Activated naive CD8-positive, alpha-beta T cell treated with anti-CD3 and anti-CD28 coated beads for 36 hours (primary cell): ENCODE data around the gene NEO1. TPM values are rescaled to one million over a fixed set of nuclear protein-coding genes. Genes with fewer than 3 reads are reported as not detected.
A peak's percentile ranks its signal among the peaks of the same experiment; 100 is the strongest.

ENCODE experiments used
- DNase-seq: peaks from one replicate; pipeline ENCODE4 v3.0.0; 2021
- H3K27ac Mint-ChIP-seq: one replicate; pipeline ENCODE4 v1.8.0; 2022; ENCODE audit warnings: mild to moderate bottlenecking, moderate library complexity, mixed read lengths
- H3K27me3 Mint-ChIP-seq: one replicate; pipeline ENCODE4 v1.8.0; 2022; ENCODE audit warnings: mild to moderate bottlenecking, mixed read lengths
- H3K36me3 Mint-ChIP-seq: one replicate; pipeline ENCODE4 v1.8.0; 2021; ENCODE audit warnings: mild to moderate bottlenecking, mixed read lengths
- H3K4me1 Mint-ChIP-seq: one replicate; pipeline ENCODE4 v1.8.0; 2021; ENCODE audit warnings: mixed read lengths
- H3K4me3 Mint-ChIP-seq: one replicate; pipeline ENCODE4 v1.8.0; 2022; ENCODE audit warnings: mild to moderate bottlenecking, moderate library complexity, mixed read lengths
- H3K9me3 Mint-ChIP-seq: one replicate; pipeline ENCODE4 v1.8.0; 2022; ENCODE audit warnings: mixed read lengths
- total RNA-seq, 2 experiments: library from RNA; stranded (reverse); gene quantifications; one replicate each; pipeline ENCODE4 v1.2.3, GENCODE V29; 2021

NEO1 gene
- total RNA-seq, 2 experiments from 2014 or later = 4.1 to 4.7 TPM

DNA sequence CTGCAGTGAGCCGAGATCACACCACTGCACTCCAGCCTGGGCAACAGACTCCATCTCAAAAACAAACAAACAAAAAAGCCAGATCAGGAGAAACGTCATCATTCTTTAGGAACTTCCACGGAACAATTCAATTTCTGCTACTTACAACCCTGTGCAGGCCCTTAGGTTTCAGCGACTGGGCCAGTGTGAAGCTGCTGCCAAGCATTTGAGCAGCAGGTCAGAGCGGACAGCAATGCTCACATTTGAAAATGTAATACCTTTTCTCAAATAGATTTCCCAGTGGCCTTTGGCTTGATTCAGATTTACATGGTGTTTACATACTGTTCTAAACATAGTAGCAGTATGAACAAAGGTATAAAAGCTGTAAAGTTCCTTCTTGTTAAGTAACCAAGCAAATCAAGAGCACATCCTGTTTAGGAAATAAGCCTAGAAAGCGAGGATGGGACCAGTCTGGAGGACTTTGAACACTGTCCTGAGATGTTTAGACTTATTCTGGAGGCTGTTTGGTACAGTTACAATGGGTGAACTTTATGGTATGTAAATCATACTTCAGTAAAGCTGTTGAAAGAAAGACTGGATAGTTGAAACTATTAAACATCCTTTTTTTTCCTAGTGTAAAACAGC is 175.3 kb downstream of the NEO1 start:
- Mint-ChIP-seq H3K27ac (no peak overlapping the region), H3K9me3 (peaks cover 2% of the 10 kb centered on the region)
- no peak for DNase-seq

DNA sequence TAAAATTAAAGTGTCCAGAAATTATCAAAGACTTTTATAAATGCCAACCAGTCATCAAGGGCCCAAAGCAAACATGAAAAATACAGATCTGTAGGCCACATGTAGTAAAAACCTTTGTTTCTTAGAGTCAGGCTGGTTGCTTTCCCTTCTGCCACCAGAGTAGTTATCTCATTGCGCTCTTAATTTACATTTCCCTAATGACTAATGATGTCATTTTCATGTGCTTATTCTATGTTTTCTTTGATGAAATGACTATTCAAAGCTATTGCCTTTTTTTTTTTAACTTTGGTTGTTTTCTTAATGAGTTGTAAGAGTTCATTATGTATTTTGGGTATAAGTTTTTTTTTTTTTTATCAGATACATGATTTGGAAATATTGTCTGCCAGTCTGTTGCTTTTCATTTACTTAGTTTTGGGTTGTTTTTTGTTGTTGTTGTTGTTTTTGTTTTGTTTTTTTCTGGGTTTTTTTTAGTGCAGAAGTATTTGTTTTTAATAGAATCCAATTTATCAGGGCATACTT is 175.9 kb downstream of the NEO1 start:
- DNase-seq = no peak
- H3K36me3 Mint-ChIP-seq = peaks cover 7% of the 10 kb centered on the region
- no peak overlapping the region for H3K27ac Mint-ChIP-seq
- H3K4me3 Mint-ChIP-seq = no peak overlapping the region
- H3K27me3 Mint-ChIP-seq = no peaks in the 10 kb centered on the region
- H3K9me3 Mint-ChIP-seq = no peaks in the 10 kb centered on the region
- H3K4me1 Mint-ChIP-seq = no peaks in the 10 kb centered on the region

More for the DNA sequence above, 175.3 kb downstream of the NEO1 start:
- Mint-ChIP-seq H3K4me3 (no peak overlapping the region), H3K36me3 (peaks cover 9% of the 10 kb centered on the region), H3K27me3 (no peaks in the 10 kb centered on the region), H3K4me1 (peaks cover 2% of the 10 kb centered on the region)

DNA sequence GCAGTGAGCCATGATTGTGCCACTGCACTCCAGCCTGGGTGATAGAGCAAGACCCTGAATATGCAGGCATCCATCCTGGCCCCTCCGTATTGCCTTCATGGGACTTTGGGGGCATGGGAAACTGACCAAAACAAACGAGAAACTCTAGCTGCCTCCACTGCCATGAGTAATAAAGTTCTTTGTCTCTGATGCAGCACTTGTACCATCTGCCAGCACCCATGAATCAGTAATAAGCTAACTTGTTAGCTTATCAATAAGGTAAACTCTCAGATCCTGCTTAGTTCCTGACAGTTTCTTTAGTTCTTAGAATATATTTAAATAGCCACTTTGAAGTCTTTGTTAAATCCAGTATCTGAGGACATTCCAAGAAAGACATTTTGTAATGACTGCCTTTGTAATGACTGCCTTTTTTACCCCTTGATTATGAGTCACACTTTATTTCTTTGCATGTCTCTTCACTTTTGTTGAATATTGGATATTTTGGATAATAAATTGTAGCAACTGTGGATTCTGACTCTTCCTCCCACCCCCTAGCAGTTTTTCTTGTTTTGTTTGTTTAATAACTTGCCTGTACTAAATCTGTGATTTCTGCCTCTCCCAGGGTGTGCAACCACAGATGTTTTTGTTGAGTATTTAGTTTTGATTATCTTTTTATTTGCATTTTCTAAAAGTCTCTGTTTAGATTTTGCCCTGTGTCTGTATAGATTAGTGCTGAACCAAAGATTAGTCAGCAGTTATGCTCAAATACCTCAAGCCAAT is 179.6 kb downstream of the NEO1 start:
- no peak overlapping the region for H3K4me3 Mint-ChIP-seq
- H3K4me1 Mint-ChIP-seq = no peaks in the 10 kb centered on the region
- no peaks in the 10 kb centered on the region for H3K9me3 Mint-ChIP-seq

DNA sequence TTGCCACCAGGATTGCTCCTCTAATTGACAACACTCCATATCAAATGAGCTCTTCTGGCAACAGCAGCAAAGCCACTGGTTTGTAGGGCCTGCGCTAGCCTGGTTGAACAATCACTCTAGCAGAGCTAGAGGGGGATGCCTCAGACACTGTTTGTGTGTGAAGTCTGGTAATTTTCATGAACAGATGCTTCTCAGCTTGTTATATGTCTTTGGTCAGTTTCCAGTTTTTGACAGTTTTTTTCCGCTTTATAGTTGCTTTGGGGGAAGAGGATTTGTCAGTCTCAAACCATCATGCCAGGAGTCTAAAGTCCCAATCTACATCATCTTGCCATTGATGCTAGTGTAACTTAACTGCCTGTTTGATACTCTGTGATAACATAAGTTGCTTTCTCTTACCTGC is 180.5 kb downstream of the NEO1 start:
- H3K27ac Mint-ChIP-seq = no peak overlapping the region
- no peaks in the 10 kb centered on the region for H3K9me3 Mint-ChIP-seq
- H3K4me3 Mint-ChIP-seq = no peak overlapping the region
- DNase-seq = no peak
- H3K36me3 Mint-ChIP-seq = peaks cover 5% of the 10 kb centered on the region
- no peaks in the 10 kb centered on the region for H3K27me3 Mint-ChIP-seq
- no peaks in the 10 kb centered on the region for H3K4me1 Mint-ChIP-seq

More for the DNA sequence above, 179.6 kb downstream of the NEO1 start:
- Mint-ChIP-seq H3K27me3 (no peaks in the 10 kb centered on the region), H3K36me3 (peaks cover 5% of the 10 kb centered on the region), H3K27ac (no peak overlapping the region)
- DNase-seq = no peak

DNA sequence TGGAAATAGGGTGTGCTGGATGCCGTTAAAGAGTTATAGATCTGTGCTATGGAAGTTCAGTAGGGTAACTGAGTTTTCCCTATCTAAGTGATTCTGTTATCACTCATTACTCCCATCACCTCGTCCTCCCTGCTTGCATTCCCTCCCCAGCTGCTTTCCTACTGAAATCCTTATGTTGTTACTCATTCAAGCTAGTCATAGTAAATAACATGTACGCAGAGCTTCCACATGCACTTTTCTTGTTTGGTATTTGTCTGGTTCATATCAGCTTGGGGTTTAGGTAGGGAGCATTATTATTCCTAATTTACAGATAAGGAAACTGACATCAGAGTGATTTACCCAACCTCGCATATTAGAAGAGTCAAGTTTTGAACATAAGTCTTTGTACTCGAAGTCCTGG is 181.4 kb downstream of the NEO1 start:
- Mint-ChIP-seq H3K36me3 (peaks cover 3% of the 10 kb centered on the region), H3K4me3 (no peak overlapping the region), H3K9me3 (no peaks in the 10 kb centered on the region), H3K4me1 (no peaks in the 10 kb centered on the region), H3K27ac (no peak overlapping the region), H3K27me3 (no peaks in the 10 kb centered on the region)
- DNase-seq = no peak

DNA sequence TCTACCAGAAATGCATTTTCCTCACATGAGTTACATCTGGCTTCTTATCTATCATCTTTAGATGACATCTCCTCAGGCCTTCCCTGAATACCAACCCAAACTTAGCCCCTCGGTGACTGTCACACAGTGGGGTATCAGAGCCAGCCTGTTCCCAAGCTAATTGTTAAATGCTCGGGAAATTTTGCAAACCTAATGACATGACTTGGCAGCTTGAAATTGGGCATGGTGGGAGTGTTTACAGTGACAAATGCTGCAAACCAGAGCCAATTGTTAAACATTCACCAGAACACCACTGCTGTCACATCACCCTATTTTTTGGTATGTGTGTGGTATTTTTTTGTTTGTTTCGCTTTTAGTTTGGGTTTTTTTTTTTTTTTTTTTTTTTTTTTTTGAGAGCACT is 185.6 kb downstream of the NEO1 start:
- H3K4me3 Mint-ChIP-seq = no peak overlapping the region
- no peaks in the 10 kb centered on the region for H3K9me3 Mint-ChIP-seq
- H3K4me1 Mint-ChIP-seq = no peaks in the 10 kb centered on the region
- no peaks in the 10 kb centered on the region for H3K27me3 Mint-ChIP-seq
- no peak for DNase-seq
- no peaks in the 10 kb centered on the region for H3K36me3 Mint-ChIP-seq
- no peak overlapping the region for H3K27ac Mint-ChIP-seq

DNA sequence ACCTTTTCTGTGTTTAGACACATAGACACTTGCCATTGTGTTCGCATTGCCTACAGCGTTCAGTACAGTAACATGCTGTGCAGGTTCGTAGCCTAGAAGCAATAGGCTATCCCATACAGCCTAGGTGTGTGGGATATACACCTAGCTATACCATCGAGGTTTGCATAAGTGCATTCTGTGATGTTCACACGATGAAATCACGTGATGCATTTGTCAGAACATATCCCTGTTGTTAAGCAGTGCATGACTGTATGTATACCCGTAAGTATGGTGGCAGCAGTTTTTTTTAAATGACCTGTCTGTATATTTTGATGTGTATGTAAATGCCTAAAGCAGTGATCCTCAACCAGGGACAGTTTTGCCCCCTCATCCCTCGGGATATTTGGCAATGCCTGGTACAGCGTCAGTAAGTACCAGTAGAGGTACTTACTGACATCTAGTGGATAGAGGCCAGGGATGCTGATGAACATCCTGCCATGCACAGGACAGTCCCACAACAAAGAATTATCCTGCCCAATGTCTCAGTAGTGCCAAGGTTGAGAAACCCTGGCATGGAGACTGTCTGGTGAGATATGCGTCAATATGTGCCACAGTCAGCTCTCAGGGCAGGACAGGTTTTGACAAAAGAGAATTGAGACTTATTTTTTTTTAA is 187.4 kb downstream of the NEO1 start:
- no peak for DNase-seq
- peaks cover 4% of the 10 kb centered on the region for H3K27me3 Mint-ChIP-seq
- no peaks in the 10 kb centered on the region for H3K36me3 Mint-ChIP-seq
- H3K4me3 Mint-ChIP-seq = no peak overlapping the region
- H3K27ac Mint-ChIP-seq = no peak overlapping the region
- no peaks in the 10 kb centered on the region for H3K4me1 Mint-ChIP-seq
- H3K9me3 Mint-ChIP-seq = no peaks in the 10 kb centered on the region

DNA sequence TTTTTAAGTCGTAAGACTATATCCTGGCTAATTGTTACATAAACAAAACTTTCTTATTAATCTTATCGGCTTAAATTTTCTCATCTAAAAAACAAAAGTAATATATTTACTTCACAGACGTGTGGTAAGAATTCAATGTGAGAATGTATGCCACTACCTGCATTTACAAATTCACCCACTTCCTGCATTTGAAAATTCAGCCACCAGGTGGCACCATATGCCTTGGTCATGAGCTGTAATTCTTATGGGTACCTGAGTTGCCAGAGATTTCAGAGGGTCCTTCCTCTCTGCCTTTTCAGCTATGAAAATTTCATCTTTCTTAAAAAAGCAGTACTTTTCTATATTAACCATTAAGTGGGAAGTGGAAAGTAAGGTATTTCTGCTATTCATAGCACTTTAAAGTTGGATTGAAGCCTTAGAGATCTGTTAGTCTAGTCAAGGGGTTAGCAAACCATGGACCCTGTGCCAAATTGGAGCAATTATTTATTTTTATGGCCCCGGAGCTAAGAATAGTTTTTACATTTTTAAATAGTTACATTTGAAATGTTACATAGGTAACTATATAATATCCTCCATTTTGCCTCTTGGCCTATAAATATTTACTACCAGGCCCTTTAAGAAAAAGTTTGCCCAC is 188.7 kb downstream of the NEO1 start:
- H3K4me1 Mint-ChIP-seq = no peaks in the 10 kb centered on the region
- DNase-seq = peak; percentile 62
- H3K4me3 Mint-ChIP-seq = no peak overlapping the region
- peaks cover 4% of the 10 kb centered on the region for H3K27me3 Mint-ChIP-seq
- H3K27ac Mint-ChIP-seq = no peak overlapping the region
- H3K9me3 Mint-ChIP-seq = no peaks in the 10 kb centered on the region
- no peaks in the 10 kb centered on the region for H3K36me3 Mint-ChIP-seq

DNA sequence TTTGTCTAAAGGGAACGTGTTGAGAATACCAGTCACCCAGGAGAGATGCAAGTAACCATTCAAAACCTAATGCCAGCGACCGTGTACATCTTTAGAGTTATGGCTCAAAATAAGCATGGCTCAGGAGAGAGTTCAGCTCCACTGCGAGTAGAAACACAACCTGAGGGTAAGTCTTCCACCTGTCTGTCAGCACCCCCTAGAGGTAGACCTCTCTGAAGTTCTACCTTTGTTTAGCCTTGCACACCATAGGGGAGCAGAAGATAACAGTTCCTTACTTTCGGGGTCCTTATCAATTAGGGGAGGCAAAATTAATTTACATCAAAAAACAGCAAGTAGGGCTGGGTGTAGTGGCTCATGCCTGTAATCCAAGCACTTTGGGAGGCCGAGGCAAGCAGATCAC is 192.1 kb downstream of the NEO1 start:
- Mint-ChIP-seq H3K9me3 (no peaks in the 10 kb centered on the region), H3K4me1 (peaks cover 3% of the 10 kb centered on the region), H3K27ac (no peak overlapping the region), H3K36me3 (no peaks in the 10 kb centered on the region), H3K27me3 (peaks cover 4% of the 10 kb centered on the region), H3K4me3 (no peak overlapping the region)
- no peak for DNase-seq

DNA sequence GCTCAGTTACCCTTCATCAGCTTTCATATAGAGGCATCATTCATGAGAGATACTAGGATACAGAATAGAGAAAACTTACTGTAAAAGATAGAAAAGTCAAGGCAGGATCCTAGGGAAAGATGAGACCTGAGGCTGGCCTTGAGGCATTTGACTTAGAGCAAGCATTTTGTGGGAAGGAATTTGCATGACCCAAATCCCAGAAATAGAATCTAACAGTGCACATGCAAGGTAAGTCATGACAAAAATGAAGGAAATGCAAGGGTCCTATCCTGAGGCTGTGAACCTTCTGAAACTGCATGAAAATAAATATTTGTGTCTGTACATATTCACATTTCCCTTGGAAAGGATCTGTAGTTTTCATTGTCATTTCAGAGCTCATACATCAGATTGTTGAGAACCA is 194.2 kb downstream of the NEO1 start:
- Mint-ChIP-seq H3K36me3 (no peaks in the 10 kb centered on the region), H3K27me3 (peaks cover 4% of the 10 kb centered on the region), H3K9me3 (no peaks in the 10 kb centered on the region), H3K27ac (no peak overlapping the region), H3K4me1 (peaks cover 3% of the 10 kb centered on the region), H3K4me3 (no peak overlapping the region)
- no peak for DNase-seq

DNA sequence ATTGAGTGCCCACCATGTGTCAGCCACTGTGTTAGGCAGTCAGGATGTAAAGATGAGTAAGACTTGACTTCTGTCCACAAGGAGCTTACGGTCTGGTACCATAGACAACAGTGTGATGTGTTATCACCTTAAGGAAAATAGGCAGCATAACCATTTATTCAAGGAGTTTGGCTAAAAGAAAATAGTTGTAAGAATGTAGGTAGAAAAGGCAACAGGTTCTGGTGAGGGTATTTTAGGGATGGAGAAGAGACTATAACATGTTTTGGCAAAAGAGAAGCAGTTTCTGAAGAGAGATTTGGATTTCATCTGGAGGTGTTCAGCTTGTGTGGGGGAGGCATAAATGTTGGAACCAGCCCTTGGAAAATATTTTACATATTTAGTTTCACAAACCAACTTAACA is 194.6 kb downstream of the NEO1 start:
- DNase-seq = no peak
- peaks cover 4% of the 10 kb centered on the region for H3K27me3 Mint-ChIP-seq
- H3K36me3 Mint-ChIP-seq = no peaks in the 10 kb centered on the region
- no peaks in the 10 kb centered on the region for H3K9me3 Mint-ChIP-seq
- H3K4me1 Mint-ChIP-seq = peaks cover 3% of the 10 kb centered on the region
- H3K27ac Mint-ChIP-seq = no peak overlapping the region
- no peak overlapping the region for H3K4me3 Mint-ChIP-seq

DNA sequence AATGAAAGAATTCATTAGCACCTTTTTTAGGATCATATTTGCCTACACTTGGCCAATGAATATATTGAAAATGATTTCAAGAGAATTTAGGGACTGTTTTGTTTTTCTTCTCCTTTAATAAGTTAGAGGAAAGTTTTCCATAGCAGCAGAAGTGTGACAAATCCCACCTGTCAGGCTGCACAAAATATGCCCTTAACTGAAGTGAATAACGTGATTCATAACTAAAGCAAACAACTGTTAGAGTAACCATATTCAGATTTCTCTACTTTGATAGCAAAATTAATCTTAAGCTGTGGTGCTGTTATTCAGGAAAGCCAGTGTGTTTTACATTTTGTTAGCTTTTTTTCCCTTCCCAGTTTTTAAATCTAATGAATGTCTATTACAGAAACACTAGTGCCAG is 195.1 kb downstream of the NEO1 start:
- no peaks in the 10 kb centered on the region for H3K36me3 Mint-ChIP-seq

DNA sequence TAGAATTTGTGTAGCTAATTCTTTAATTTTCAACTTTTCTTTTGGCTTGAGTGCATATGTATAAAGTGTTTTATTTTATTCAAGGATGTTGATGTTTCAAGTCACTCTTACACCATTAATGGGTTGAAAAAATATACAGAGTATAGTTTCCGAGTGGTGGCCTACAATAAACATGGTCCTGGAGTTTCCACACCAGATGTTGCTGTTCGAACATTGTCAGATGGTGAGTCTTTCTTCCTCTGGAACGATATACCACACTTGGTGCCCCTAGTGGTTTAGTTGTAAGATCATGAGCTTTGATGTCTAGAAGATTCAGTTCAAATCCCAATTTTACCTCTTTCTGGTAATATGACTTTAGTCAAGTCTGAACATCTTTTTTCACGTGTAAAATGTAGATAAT is 197.2 kb downstream of the NEO1 start:
- Mint-ChIP-seq H3K4me3 (no peak overlapping the region), H3K27me3 (no peaks in the 10 kb centered on the region), H3K27ac (no peak overlapping the region), H3K36me3 (no peaks in the 10 kb centered on the region), H3K4me1 (peaks cover 3% of the 10 kb centered on the region), H3K9me3 (no peaks in the 10 kb centered on the region)
- no peak for DNase-seq

More for the DNA sequence above, 195.1 kb downstream of the NEO1 start:
- DNase-seq = no peak
- Mint-ChIP-seq H3K9me3 (no peaks in the 10 kb centered on the region), H3K4me3 (no peak overlapping the region), H3K27me3 (peaks cover 4% of the 10 kb centered on the region), H3K27ac (no peak overlapping the region), H3K4me1 (peaks cover 3% of the 10 kb centered on the region)

DNA sequence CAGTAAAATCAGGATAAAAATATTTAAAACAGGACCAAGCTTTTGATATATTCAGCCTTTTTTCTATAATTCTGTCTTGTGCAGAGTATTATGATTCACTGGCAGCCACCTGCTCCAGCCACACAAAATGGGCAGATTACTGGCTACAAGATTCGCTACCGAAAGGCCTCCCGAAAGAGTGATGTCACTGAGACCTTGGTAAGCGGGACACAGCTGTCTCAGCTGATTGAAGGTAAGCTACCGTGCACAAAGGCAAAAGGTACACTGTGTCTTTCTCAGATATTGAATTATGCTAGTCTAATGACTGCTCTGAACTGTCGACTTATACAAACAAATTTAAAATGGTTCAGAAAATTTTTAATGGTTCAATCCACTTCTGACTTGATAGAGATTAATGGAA is 202.3 kb downstream of the NEO1 start:
- Mint-ChIP-seq H3K27ac (no peak overlapping the region), H3K36me3 (no peaks in the 10 kb centered on the region), H3K27me3 (no peaks in the 10 kb centered on the region), H3K4me1 (no peaks in the 10 kb centered on the region), H3K9me3 (no peaks in the 10 kb centered on the region), H3K4me3 (no peak overlapping the region)
- DNase-seq = no peak
